ENCODE measurements around the gene CRNKL1.

Gene CRNKL1

DNA sequence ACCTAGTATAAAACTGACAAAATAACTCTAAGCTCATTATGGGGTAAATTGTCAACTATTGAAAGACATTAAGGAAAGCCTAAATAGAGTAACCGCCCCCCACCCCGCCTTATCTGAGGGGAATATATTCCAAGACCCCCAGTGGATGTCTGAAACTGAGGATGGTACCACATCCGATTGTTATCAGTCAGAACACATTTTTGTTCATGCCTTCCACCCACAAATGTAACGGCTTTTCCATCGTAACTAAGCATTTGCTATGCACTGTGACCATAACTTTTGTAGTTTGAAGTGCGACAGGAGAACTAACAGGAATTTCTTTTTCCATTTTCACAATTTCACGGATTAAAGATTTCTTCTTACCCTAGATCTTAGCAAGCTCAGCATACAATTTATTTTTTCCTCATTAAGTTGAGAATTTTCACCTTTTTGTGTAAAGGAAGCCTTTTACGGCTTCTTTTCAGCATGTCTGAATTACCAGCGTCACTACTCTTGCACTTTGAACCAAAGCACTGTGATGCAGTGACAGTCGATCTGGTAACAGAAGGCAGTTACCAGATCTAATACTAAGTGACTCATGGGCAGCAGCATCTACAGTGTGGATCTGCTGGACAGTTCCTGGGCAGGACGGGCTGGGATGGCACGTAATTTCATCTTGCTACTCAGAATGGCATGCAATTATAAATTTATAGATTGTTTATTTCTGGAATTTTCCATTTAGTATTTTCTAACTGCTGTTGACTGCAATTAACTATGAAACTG lies 11.9 kb upstream of the CRNKL1 start:
- DNase-seq (ENCODE audit: low spot score) = no peak

DNA sequence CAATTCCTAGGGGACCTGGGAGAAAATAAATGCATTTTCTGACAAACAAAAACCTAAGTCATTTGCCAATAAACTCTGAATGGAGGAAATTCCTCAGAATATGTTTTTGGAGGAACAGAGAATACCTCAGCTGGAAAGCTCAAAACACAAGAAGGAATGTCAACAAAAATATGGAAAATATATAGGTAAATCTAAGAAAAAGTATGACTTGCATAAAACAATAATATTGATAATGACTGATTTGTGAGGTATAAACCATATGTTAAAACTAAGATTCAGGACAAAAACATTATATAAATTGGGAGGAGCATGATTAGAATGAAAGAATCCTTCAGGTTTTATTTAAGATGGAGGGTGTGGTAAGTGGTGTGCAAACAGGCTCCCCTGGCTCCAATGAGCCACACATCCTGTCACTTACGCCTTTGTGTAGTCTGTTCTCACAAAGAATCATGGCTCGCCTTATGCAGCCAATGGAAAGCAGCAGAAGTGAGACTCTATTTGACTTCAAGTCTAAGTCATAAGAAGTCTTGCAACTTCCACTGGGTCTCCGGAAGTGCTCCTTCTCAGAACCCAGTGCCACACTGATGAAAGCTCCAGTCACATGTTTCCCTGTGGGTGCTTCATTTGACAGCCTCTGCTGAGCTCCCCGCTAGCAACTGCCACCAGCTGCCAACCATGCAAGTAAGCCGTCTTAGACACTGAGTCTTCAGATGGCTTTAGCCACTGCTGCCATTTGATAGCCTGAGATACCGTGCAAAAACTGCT lies 8.2 kb upstream of the CRNKL1 start:
- no peak for DNase-seq (ENCODE audit: low spot score)

DNA sequence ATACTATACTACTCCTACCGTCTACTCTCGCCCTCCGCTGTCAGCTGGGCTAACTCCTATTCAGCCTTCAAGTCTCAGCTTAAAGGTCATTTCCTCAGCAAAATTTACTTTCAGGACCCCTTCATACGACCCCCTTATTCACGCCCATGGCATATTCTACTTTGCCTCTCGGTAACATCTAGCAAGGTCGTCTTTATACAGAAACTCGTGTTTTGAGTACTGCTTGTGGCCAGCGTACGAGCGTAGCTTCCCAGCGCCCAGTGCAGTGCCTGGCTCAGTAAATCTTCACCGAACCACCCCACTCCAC lies 546 bp downstream of the CRNKL1 start:
- DNase-seq (ENCODE audit: low spot score) = no peak

DNA sequence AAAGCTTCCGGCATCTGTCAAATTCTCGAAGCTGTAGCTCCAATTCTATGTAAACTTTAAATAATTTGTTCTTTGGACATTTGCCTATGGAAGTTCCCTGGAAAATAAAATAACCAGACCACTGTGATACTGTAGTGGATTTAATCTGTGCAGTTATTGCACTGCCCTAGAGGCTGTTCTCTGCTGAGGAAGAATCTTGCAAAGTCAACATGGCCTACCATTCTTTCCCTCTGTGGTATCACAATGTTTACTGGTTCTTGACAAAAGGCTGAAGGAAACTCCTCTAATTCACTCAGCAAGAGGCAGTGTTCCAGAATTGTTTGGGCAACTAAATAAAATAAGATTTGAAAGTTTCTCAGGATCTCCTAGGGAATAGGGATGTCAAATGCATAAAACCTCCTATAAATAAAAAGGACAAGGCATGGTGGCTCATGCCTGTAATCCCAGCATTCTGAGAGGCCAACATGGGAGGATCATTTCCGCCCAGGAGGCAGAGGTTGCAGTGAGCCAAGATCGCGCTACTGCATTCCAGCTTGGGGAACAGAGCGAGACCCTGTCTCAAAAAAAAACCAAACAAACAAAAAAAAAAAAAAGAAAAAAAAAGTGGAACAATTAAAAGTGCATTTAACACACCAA lies 12.4 kb downstream of the CRNKL1 start:
- no peak for DNase-seq (ENCODE audit: low spot score)

DNA sequence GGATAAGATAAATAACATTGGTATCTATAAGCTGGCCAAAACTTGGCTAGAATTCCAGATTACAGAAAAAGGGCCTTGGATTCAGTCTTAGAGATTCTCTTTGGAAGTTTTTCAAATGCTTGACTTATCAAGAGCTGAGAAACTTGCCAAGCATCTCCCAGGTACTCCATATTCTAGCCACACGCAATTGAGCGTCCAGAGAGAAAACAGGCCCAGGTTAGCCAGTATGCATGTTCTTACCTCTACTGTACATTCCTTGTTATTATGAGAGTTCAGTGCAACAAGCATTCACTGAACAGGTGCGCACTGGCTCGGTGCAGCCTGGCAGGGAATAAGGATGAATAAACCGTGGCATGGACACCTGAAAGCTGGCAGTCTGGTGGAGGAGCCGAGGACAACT lies 13.7 kb downstream of the CRNKL1 start:
- no peak for DNase-seq (ENCODE audit: low spot score)

DNA sequence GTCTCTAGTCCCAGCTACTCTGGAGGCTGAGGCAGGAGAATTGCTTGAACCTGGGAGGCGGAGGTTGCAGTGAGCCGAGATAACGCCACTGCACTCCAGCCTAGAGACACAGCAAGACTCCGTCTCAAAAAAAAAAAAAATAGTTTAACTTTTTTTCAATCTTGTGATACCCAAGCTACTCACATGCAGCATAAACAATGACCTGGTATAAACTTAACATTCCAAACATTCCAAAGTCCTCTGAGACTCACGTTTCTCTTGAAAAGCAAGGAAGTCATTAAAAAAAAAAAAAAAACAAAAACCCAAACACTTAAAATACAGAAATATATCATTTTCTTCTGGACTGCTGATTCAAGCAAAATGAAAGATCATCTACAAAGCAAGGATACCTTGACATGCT lies 14.3 kb downstream of the CRNKL1 start:
- DNase-seq (ENCODE audit: low spot score) = peak; percentile 50

DNA sequence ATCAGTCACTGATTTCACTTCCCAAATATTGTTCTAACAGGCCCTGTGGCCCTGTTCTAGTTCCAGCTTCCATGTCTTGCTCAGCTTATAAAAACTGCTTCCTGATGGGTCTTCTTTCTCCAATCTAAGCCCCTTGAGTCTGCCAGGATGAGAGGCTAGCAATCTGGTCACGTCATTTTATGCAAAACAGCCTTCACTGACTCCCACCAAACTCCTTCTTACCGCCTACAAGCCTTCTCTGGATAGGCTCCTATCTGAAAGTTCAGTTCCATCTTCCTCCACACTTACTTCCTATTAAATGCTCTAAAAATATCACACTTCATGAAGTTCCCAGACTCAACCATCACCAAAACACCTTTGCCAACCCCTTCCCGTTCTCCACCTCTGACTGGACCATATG lies 15.5 kb downstream of the CRNKL1 start:
- DNase-seq (ENCODE audit: low spot score) = no peak

DNA sequence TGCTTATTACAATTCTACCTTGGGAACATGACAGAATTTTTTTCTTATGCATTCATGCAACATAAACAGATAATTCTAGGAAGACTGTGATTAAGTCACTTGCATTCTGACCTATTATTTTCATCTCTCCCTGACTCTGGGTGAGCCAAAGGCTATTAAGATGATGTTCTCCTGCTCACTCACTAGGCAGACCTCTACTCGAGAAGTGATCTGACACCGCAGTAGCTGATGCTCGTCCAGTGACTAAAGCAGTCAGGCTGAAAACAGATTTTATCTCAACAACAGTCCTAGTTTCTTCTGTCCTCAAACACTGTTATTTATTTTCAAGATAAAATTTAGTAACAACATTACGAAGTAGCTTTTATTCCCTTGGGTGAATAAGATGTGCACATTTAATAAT lies 17.8 kb downstream of the CRNKL1 start:
- DNase-seq (ENCODE audit: low spot score) = no peak

DNA sequence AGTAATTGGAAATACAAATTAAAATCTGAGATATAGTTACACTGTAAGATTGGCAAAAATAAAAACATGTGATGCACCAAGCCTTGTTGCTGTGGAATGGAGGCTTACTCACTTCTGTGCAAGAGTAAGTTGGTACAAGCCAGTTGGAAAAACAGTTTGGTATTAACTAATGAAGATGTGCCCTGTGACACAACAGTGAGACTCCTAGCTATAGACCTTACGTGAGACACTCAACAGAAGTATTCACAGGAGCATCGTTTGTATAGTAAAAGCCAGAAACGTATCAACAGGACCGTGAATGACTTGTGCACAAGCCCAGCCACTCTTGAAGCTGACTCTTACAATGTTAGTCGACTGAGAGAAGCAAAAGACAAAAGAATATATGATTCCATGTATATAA lies 20.5 kb downstream of the CRNKL1 start:
- DNase-seq (ENCODE audit: low spot score) = no peak

DNA sequence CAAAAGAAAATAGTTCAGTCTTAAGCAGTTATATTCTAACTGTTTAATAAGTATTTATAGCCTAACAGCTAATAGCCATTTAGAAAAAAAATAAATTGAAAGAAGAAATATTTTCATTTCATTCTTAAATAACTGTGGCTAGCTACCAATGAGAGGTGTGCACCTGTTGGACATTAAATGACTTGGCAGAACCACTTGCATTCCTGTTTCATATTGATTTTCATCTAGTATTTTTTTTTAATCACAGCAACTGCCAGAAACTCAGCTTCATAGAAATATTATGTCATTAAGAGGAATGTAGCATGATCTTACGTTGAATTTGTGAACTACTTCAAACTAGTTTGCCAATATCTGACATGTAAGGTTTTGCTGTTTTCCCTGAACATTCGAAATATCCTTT lies 25.0 kb downstream of the CRNKL1 start:
- no peak for DNase-seq (ENCODE audit: low spot score)

DNA sequence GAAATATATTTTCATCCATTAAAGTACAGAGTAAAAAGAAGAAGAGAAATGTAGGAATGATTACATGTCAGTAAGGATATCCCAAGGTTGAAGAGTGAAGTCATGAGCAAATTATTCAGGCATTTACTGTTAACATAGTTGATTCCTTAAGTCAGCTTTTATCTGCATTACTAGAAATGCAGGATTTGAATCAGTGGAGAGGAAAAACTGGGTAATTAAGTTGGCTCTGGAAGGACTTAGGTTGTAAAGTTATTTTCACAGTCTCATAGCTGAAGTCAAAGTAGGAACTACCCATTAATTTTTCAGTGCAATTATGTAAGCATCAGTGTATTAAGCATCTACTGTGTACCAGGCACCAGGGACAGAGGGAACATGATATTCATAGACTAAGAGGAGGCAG lies 27.3 kb downstream of the CRNKL1 start:
- peak; percentile 69 for DNase-seq (ENCODE audit: low spot score)

DNA sequence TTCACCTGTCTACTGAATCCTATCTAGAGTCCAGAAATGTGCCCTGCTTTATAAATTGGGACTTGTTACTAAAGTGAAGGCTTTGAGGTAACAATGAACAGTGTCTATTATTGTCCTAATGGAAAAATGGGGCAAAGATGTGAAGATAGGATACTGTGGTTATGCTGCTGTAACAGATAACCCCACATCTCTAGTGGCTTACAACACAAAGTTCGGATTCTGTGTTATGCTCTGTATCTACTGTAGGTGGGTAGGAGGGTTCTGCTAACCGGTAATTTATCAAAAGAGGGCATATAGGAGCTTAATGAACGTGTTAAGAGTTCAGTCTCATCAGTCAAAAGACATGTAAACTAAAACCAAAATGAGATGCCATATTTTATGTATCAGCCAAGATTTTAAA lies 28.9 kb downstream of the CRNKL1 start:
- DNase-seq (ENCODE audit: low spot score) = no peak

DNA sequence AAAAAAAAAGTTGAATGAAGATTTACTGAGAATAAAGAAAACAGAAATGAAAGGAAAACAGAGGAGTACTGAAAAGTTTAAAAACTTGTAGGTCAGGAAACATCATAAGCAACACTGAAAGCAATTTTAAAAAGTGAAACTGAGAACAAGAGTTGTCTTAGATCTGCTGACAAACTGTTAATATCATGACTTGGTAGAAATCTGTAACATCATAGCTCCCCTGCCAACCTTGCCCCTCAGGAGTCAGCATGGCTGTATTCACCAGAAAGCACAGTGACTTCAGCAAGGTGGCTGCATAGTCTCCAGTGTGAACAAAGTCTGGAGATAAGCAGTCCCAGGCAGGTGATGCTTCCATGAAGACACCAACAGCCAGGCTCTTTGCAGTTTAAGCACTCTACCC lies 29.8 kb downstream of the CRNKL1 start:
- DNase-seq (ENCODE audit: low spot score) = no peak

DNA sequence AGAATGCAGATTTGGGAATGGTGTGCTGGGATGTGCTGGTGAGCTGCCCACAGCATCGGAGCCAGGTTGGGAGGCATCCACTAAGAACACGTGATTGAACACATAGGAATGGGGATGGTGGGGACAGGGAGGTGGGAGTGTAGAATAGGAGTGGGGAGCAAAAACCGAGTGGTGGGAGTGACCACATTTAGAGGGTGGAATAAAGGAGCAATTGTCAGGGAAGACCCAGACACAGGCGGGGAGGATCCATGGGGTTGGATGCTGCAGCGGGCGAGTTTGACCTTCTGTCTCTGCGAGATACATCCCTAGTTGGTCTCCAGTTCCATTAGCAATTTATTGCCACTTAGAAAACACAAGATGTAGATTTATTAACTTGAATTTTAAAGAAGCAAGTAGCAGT lies 30.4 kb downstream of the CRNKL1 start:
- DNase-seq (ENCODE audit: low spot score) = no peak

DNA sequence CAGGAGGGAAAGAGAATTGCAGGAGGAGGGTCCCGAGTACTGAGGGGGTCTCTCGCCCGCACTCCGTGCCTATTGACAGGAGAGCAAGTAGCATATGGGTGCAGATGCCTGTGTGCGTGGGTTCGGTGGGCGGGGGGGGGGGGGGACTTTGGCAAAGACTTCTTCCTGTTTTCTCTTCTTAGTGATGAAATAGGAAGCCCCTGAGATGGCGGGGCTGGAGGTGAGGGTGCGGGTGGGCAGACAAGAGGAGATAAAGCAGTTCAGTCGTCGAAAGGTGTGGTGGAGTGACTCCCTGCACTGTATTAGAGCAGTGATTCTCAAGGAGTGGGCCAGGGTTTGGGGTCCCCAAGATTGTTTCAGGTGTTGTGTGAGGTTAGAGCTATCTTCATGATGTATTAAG lies 31.4 kb downstream of the CRNKL1 start:
- DNase-seq (ENCODE audit: low spot score) = no peak

DNA sequence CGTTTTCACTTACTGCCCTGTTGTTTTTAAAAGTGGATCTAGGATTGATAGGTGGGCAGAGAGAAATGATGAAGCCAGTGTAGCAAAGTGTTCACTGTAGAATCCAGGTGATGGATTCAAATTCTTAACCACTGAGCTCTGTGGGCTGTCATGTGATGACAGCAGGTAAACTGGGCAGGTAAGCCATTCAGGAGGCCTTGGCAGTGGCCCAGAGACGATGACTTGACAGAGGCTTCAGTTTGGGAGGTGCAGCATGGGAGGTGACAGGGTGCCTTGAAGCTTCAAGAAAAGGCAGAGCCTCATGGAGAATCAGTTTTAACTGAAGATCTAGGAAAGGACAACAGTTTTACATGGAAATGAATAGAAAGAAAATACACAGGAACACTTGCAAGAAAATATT lies 33.1 kb downstream of the CRNKL1 start:
- DNase-seq (ENCODE audit: low spot score) = peak; percentile 61

DNA sequence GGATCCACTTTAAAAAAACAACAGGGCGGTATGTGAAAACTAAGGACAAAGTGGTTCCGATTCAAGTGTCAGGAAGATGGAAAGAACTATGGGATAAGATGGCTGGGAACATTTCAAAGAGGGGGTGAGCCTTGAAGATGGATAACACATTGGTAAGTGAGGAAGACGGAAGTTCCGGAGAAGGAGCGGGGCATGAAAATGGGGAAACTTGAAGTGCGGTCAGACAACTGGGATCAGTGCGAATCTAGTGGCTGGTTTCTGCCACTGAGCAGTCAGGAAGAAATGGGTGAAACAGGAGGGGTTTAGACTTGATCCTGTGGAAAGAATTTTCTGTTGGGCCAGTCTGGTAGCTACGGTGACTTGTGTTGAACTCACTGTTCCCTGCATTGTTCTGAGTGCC lies 33.9 kb downstream of the CRNKL1 start:
- DNase-seq (ENCODE audit: low spot score) = no peak

DNA sequence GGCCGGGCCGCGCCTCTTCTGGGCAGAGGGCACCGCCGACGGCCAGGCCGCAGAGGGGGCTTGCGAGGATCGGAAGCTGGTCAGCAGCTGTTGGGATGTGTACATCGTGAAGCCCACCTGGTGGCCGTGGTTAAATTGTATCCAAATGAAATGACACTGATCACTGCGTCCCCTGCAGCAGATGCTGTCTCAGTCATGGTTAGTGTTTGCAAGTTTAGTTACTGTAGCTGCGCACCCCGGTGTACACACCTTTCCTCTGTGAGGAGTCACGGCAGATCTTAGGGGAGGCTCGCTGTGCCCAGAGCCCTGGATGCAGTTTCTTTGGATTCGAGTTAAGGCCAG lies 34.5 kb downstream of the CRNKL1 start:
- peak; percentile 28 for DNase-seq (ENCODE audit: low spot score)

DNA sequence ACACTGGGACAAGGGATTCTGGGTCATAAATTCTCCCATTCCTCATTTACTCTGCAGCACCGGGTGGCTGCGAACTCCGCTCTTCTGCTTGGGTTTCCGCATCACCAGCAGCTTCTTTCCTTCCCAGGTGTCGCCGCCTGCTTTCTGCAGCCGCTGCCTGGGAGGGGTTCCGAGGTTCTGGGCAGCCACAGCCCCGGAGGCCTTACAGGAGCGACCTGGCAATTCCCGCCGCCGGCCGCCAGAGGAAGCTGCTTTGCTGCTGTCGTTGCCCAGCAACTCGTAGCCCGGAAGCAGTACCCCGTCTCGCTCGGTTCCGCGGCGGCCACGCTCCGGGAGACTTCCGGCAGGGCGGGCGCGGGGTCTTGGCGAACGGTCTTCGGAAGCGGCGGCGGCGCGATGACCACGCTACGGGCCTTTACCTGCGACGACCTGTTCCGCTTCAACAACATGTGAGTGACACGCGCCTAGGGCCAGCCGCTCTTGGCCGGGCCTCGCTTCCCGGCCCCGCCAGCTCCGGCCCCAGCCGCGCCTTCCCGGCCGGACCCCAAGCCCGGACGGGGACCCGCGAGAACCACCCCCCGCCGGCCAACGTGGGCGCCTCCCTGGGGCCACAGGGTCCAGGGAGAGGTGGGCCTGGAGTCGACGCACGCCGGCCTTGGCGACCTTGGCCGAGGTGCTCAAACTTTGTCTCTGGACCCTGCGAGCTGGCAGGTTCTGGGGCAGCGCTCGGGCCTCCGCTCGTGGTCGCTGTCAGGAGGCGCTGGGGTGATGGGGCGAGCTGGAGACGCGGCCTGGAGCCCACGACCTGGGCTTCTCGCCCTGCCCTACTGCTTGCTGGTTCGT lies 35.0 kb downstream of the CRNKL1 start, which contains the start of gene NAA20:
NAA20 (plus strand) TSS at position 362 of the 843 bp plus-strand sequence; CDS start at position 397, 35 bp downstream.
- DNase-seq (ENCODE audit: low spot score) = peak; percentile 96

DNA sequence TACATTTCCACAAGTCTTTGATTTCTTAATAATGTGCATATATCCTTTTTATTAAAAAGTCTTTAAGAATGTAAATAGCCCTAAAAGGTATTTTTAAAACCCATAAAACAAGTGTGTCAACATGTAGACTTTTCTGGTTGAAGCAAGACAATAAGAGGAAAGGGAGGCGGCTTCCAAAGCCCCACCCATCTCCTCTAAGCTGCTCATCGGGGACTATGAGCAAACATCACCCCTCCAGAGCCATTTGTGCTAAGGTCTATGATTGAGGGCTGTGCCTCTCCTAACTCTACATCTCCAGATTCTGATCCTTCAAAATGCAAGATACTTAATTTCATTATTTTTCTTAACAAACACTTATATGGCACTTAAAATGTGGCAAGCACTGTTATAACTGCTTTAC lies 37.6 kb downstream of the CRNKL1 start:
- DNase-seq (ENCODE audit: low spot score) = no peak

DNA sequence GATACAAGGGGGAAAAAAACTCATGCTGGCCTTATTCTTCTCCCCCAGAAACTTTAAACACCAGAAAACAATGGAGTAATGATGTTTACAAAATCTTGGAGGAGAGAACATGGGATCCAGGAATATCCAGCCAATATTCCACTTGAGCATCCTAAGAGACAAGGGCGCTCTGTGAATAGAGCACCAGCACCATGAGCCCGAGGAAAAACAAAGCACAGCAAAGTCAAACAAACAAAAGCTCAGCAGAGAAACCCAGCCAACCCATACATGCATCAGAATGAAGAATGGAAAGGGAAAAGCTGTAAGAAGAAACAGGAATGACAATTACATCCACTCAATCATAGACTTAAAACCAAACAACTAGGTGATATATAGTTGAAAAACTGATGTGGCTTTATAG lies 39.7 kb downstream of the CRNKL1 start:
- DNase-seq (ENCODE audit: low spot score) = no peak
